ENCODE results near the gene CPA5.

CPA5 gene

GRCh38 chr7:130303982-130304381, 40.6 kb upstream of the CPA5 start:
- Histone ChIP-seq H3K27me3 (ENCODE audit: insufficient read depth, poor library complexity, severe bottlenecking) (peaks cover 2% of the 10 kb centered on the region), H3K4me3 (replicated peaks; ENCODE audit: insufficient read depth, low read length) (no peak overlapping the region), H3K27ac (replicated peaks) (no peak overlapping the region)
- DNase-seq (ENCODE audit: low read depth in 1 of 2, low spot score in 1 of 2): no peak
- TF ChIP-seq GABPA (IDR thresholded peaks at IDR 0.05; ENCODE audit: low read depth): no peak

GRCh38 chr7:130304878-130305277, 39.7 kb upstream of the CPA5 start:
- H3K4me3 ChIP-seq (replicated peaks; ENCODE audit: insufficient read depth, low read length): no peak overlapping the region
- no peak overlapping the region for H3K27ac ChIP-seq (replicated peaks)
- H3K27me3 ChIP-seq (ENCODE audit: insufficient read depth, poor library complexity, severe bottlenecking): peaks cover 2% of the 10 kb centered on the region
- TF ChIP-seq GABPA (IDR thresholded peaks at IDR 0.05; ENCODE audit: low read depth) (no peak), POLR2AphosphoS5 (IDR thresholded peaks at IDR 0.05; ENCODE audit: low read depth) (no peak), SPI1 (IDR thresholded peaks at IDR 0.05; ENCODE audit: borderline replicate concordance, low read depth) (no peak), CTCF (IDR thresholded peaks at IDR 0.05; ENCODE audit: insufficient read depth, low read length) (no peak), REST (IDR thresholded peaks at IDR 0.05; ENCODE audit: insufficient replicate concordance, low read depth) (no peak)
- DNase-seq (ENCODE audit: low read depth in 1 of 2, low spot score in 1 of 2): no peak

GRCh38 chr7:130305433-130306042, 39.1 kb upstream of the CPA5 start:
- TF ChIP-seq REST (IDR thresholded peaks at IDR 0.05; ENCODE audit: insufficient replicate concordance, low read depth) (no peak), GABPA (IDR thresholded peaks at IDR 0.05; ENCODE audit: low read depth) (no peak), SPI1 (IDR thresholded peaks at IDR 0.05; ENCODE audit: borderline replicate concordance, low read depth) (no peak), CTCF (IDR thresholded peaks at IDR 0.05; ENCODE audit: insufficient read depth, low read length) (no peak), POLR2AphosphoS5 (IDR thresholded peaks at IDR 0.05; ENCODE audit: low read depth) (no peak)
- Histone ChIP-seq H3K27ac (replicated peaks) (no peak overlapping the region), H3K27me3 (ENCODE audit: insufficient read depth, poor library complexity, severe bottlenecking) (peaks cover 2% of the 10 kb centered on the region), H3K4me3 (replicated peaks; ENCODE audit: insufficient read depth, low read length) (no peak overlapping the region)
- no peak for DNase-seq (ENCODE audit: low read depth in 1 of 2, low spot score in 1 of 2)

- no peak for DNase-seq (ENCODE audit: low read depth in 1 of 2, low spot score in 1 of 2)
- no peaks in the 10 kb centered on the region for H3K27me3 ChIP-seq (ENCODE audit: insufficient read depth, poor library complexity, severe bottlenecking)
- H3K4me3 ChIP-seq (replicated peaks; ENCODE audit: insufficient read depth, low read length): no peak overlapping the region
- H3K27ac ChIP-seq (replicated peaks): no peak overlapping the region
- TF ChIP-seq GABPA (IDR thresholded peaks at IDR 0.05; ENCODE audit: low read depth) (no peak), CTCF (IDR thresholded peaks at IDR 0.05; ENCODE audit: insufficient read depth, low read length) (no peak), REST (IDR thresholded peaks at IDR 0.05; ENCODE audit: insufficient replicate concordance, low read depth) (no peak), SPI1 (IDR thresholded peaks at IDR 0.05; ENCODE audit: borderline replicate concordance, low read depth) (no peak), POLR2AphosphoS5 (IDR thresholded peaks at IDR 0.05; ENCODE audit: low read depth) (no peak)
These were observed 34.6 kb upstream of the CPA5 start for GRCh38 chr7:130309986-130310385.
